EL (cell line): Measurements from ENCODE around the gene BZW2.

Source experiments
- DNase-seq: peaks from one replicate; pipeline ENCODE4 v3.0.0-alpha.2; 2016

BZW2 gene

DNA sequence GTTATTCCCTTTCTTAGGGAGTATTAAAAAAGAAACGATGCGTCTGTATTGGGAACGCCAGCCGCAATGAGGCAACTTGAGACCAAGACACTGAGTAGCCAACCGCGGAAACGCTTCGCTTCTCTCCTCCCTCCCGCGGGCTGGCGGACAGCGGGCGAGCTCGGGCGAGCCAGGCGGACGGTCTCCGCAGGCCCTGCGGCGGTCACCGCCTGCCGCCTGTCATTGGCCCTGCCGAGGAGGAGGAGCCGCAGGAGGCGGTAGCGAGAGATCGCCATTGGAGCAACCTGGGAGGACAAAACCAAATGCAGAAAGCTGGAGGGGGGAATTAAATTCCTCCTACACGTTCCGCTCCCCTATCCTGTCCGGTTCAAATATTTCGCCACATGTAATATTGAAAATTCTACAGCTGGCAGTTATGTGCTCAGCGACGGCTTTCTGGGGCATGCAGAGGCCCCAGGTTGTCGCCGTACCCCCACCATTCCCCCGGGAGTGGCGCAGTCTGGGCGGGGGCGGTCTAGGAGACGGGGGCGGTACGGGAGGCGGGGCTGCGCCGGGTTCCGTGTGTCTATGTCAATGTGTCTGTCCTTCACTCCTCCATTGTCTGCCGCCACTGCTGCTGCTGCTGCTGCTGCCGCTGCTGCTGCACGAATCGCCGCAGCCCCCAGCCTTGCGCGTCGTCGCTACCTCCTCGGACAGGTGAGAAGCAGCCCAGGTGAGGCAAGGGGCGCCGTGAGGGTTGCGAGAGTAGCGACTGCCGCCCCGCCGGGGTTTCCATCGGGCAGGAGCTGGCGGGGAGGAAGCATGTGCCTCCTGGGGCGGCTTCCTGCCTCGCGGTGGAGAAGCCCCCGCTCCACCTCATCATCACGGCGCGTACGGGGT, at the start of gene BZW2, which contains the start of gene ANKMY2:
Gene BZW2, plus strand, starts transcription at position 589 of the 879 bp plus-strand sequence. CDS start 19,263 bp downstream, outside the sequence.
Gene ANKMY2, minus strand, starts transcription at position 162 of the 879 bp plus-strand sequence. CDS start 181 bp downstream, outside the sequence.
- peak; percentile 97 for DNase-seq

DNA sequence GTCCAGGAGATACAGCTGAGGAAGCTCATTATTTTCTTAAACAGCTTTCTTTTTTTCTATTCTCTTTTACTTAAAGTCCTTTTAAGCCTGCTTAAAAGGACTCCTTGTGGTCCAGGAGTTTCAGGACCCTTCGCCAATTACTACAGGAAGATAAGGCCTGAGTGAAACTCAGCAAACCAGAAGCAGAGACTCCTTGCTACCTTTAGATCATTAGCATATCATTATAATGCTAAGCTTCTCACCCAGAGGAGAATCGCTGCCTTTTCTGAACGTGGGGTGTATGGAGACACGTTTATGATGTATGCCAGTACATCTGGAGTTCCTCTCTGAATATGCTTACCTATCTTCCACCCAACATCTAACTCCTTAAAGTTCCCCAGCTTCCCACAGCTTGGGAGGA, 48.0 kb upstream of the BZW2 start:
- no peak for DNase-seq

- no peak for DNase-seq
These were observed 46.1 kb upstream of the BZW2 start for GRCh38 chr7:16599860-16600259.

- DNase-seq = no peak
These were observed 42.3 kb upstream of the BZW2 start for GRCh38 chr7:16603633-16604032.

- no peak for DNase-seq
These were observed 41.9 kb upstream of the BZW2 start for GRCh38 chr7:16604054-16604453.

DNA sequence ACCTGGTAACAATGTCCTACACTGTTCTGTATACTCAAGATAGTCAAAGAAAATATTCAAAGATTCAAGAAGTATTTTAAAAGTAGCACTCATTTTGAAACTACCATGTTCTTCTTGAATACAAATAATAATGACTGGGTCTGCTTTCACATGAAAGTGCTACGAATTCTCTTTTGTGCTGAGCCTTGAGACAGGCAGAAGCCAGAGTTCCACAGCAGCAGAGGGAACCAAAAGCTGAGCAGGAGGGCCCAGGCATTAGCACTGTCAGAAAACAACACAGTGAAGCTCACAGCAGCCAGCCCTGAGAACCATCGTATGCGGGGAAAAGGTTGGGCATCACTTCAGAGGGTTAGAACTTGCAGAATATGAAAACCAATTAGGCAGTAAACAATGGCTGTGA, 39.3 kb upstream of the BZW2 start:
- DNase-seq = no peak

GRCh38 chr7:16609842-16610450, 36.0 kb upstream of the BZW2 start:
- peak; percentile 14 for DNase-seq

DNA sequence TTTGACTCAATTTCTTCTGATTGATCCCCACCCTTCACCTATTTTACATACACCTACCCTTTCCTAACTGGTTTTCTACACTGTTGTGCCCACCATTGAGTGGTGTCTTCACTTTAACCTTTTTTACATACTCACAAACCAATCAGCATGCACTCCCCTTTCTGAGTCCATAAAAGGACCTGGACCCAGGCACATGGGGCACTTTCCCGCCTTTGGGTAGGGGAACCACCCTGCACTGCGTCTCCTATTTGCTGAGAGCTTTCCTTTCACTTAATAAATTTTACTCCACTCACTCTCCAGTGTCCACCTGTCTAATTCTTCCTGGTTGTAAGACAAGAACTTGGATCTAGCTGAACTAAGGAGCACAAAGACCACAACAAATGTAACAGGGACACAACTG, 34.3 kb upstream of the BZW2 start:
- DNase-seq = no peak

DNA sequence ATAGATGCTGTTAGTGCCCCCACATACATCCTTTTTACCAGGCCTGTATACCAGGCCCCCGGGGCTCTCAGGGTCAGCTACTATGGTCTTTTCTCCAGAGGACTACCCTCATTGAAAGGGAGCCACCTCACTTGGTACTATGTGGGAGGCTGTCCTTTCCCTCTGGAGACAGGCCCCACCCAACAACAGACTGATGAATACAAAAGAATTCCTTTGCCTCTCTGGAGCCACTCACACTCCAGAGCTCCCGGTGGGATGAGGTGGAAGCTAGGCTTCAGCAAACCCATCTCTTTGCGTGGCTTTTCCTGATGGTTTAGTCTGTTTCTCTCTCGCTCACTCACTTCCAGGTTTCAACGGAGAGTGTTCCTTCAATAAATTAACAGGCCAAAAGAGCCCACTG, 30.8 kb upstream of the BZW2 start:
- DNase-seq = no peak

DNA sequence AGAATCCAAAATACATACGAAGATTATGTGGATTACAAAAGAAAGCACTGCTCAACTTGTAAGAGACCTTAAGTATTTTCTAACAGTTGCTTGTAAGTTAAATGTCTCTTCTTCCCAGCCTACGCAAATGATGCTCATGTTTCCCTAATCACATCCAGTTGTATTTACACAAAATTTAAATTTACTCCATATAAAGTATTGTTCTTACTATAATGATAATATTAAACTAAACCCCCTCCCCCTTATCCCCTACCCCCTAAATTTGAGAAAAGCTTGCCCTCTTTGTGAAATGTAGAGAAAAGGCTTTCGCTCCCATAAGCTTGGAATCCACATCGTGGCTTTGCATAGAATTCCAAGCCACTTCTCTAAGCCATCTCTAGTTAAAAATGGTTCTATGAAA, 29.9 kb upstream of the BZW2 start:
- no peak for DNase-seq

DNA sequence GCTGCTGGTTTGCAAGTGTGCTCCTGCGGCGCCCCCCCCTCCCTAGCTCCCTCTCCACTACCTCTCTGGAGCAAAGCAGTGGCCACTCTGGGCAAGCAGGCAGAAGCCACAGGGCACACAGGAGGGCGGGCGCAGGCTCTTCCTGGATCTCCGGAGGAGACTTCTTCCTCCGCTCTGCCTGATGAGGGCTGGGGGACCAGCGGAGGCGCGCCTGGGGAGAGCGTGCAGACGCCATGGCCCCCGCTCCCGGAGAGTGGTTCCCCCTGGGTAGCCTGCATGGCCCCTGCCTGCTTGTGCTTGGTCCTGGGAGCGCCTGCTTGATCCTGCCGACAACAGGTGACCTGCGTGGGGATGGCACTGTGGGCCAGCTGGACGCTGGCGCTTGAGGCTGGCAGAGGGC, 29.4 kb upstream of the BZW2 start:
- DNase-seq = no peak

DNA sequence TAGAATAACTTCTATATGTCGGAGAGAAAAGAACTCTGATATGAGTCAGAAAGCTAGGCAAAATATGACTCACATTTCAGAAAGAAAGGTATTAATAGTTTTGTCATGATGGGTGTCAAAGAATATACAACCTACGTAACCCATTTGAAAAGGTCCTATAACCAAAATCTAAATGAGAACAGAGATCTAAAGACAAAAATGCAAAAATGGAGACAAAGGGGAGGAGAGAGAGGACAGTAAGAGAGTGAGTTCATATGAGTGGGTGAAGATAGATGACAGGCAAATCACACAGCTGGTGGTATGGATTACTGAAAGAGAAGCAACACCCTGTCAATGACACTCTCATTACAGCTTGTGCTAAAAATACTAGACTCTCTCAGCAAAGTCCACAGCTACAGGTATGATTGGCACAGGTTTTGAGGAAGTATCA, 26.0 kb upstream of the BZW2 start:
- DNase-seq = no peak

DNA sequence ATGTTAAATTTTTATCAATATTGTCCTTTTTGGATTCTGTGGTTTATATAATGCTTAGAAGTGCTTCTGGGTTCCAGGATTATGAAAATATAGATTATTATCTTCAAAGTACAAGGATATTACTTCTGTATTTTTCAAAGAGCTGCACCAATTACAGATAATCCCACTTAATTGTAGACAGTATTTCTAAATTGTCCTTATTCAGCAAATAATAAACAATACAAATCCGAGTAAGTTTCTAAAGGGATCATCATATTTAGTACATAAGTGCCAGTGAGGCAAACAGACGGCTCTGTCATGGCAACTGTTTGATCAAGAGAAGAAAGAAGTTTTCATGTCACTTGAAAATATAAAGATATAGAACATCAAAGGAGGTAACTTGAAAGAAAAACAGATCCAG, 19.6 kb upstream of the BZW2 start:
- DNase-seq = no peak

GRCh38 chr7:16627236-16627635, 18.7 kb upstream of the BZW2 start:
- DNase-seq = peak; percentile 43

DNA sequence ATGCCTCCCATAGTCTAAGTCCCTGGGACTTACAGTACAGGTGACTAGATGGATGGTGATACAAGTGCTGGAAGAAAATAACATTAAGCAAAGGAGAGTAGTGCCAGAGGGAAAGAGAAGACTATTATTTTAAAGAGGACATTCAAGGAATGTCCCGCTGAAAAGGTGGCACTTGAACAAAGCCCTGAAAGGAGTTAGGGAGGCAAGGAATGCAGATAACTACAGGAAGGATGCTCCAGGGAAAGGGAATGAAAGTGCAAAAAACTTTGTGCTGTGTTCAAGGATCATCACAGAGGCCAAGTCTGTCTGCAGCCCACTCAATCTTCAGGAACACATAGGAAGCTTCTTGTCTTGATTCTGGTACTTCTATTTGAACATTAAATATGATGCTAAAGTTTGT, 15.3 kb upstream of the BZW2 start:
- no peak for DNase-seq

GRCh38 chr7:16634271-16634738, 11.7 kb upstream of the BZW2 start:
- DNase-seq = no peak

- no peak for DNase-seq
These were observed 9.4 kb upstream of the BZW2 start for GRCh38 chr7:16636555-16637101.

- DNase-seq = no peak
These were observed 8.6 kb upstream of the BZW2 start for GRCh38 chr7:16637379-16637778.

DNA sequence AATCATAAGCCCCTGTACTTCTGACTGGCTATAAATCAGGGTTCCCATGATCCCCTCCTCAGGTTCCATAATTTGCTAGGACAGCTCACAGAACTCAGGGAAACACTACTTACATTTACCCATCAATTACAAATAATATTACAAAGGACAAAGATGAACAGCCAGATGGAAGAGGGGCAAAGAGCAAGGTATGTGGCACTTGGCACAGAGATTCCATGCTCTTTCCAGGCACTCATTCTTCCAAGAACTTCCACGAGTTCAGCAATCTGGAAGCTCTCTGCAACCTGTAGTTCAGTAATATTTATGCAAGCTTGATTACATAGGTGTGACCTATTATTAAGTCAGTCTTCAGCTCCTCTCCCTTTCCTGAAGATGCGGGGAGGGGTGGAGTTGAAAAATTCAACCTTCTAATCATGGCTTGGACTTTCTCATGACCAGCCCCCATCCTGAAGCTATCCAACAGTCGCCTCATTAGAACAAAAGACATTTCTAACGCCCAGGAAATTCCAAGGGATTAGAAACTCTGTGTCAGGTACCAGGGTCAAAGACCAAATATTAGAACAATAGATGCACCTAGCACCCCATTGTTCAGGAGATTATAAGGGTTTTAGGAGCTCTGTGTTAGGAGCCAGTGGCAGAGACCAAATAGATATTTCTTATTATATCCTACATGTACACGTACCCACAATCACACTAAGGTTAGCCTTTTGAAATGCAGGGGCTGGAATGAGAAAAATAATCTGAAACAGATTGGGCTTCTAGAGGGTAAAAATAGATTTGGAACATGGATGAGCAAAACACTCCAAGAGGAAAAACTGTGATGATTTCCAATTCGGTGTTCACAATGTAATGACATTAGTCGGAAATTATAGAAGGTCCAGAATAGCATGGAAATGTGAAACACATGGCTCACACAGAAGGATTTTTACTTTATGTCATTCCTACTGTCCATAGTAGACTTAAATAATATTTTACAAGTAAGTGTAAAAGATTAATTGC, 7.4 kb upstream of the BZW2 start:
- DNase-seq = no peak

DNA sequence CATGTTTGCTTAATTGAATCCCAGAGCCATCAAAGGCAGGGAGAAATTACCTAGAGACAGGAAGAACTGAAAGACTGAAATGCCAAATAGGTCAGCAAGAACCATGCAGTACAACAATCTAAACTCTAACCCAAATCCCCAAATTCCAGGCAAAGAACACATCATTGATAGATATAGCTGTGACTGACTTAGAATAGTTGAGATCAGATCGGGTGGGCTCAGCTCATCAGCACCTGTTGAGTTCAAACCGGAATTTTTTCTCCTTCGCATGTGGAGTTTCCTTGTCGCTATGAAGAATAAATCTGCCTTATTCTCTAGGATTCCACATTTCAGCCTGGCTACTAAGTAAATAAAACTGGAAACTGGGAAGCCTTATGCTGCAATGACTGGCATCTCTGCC, 1.8 kb upstream of the BZW2 start:
- DNase-seq = no peak

- peak; percentile 81 for DNase-seq
These were observed 1.1 kb upstream of the BZW2 start for GRCh38 chr7:16644636-16645592.
